HepG2 (cell line): ENCODE data around the gene PXYLP1. TPM values are rescaled to one million over a fixed set of nuclear protein-coding genes. Genes with fewer than 3 reads are reported as not detected.

Experiments used
- ATAC-seq: fragments of 200-7000 bp; cut with Tn5 transposase; 3 replicates; pipeline ENCODE4 v1.9.1; 2020; ENCODE audit warnings: mild to moderate bottlenecking, moderate library complexity
- BruUV-seq: library from RNA; stranded (reverse); fragments of 400-500 nt; replicated peaks from 2 replicates; lab custom pipeline; 2021; lab: Mats Ljungman, UMichigan
- CTCF ChIA-PET: fragments of 300-600 bp; formaldehyde crosslinking; extraction: SDS; loops from one replicate; lab custom pipeline; 2021; ENCODE audit warnings: low total read pairs, inconsistent platforms, low intra/inter-chr PET ratio; lab: Yijun Ruan, JAX
- POLR2A ChIA-PET: fragments of 350-600 bp; sonication (Branson Sonifier 250); formaldehyde crosslinking; loops from one replicate; lab custom pipeline; 2020; ENCODE audit warnings: antibody characterized with exemption, inconsistent platforms; lab: Yijun Ruan, JAX
- DNase-seq: peaks from one replicate; pipeline ENCODE4 v3.0.0-alpha.2; 2015; ENCODE audit warnings: low spot score
- FAIRE-seq: peaks from 3 replicates; lab custom pipeline; 2011; peaks lifted over from hg19 to GRCh38; lab: Jason Lieb, UNC
- H2AFZ ChIP-seq: one replicate; pipeline ENCODE4 v1.6.1; 2011; ENCODE audit warnings: low read length, inconsistent platforms
- H3K27ac ChIP-seq: fragments of 300-600 bp; 3 replicates; pipeline ENCODE4 v1.8.0; 2011; ENCODE audit warnings: mixed run types, mild to moderate bottlenecking, mixed read lengths, low read length, inconsistent platforms; ENCODE audit not compliant: insufficient read depth; ENCODE audit errors: extremely low read length
- H3K27me3 ChIP-seq, 2 experiments: fragments of 200-600 bp in 1 of 2; 2 replicates in 1 of 2; 3 replicates in 1 of 2; pipeline versions ENCODE4 v1.6.0 to v1.8.0; 2011; ENCODE audit warnings: low read length in 2 of 2, mild to moderate bottlenecking in 2 of 2, moderate library complexity in 2 of 2, inconsistent platforms in 1 of 2; ENCODE audit not compliant: insufficient read depth in 2 of 2, control insufficient read depth in 1 of 2
- H3K36me3 ChIP-seq, 2 experiments: fragments of 200-600 bp in 1 of 2; replicated peaks in 1 of 2; 2 replicates in 1 of 2; 3 replicates in 1 of 2; pipeline versions ENCODE4 v1.5.1 to v1.8.0; 2011; ENCODE audit warnings: low read length in 2 of 2, inconsistent platforms in 1 of 2; ENCODE audit not compliant: insufficient read depth in 2 of 2, control insufficient read depth in 1 of 2
- H3K4me1 ChIP-seq: 2 replicates; pipeline ENCODE4 v1.5.1; 2012; ENCODE audit warnings: low read length, inconsistent platforms; ENCODE audit not compliant: insufficient read depth
- H3K4me2 ChIP-seq: 2 replicates; pipeline ENCODE4 v1.6.0; 2011; ENCODE audit warnings: low read depth, low read length, inconsistent platforms
- H3K4me3 ChIP-seq, 3 experiments: fragments of 200-600 bp in 1 of 3; sonication (generic), shearing (Covaris generic) in 1 of 3; replicated peaks in 1 of 3; 2 replicates each; pipeline ENCODE4 v1.5.1; 2011 to 2016; ENCODE audit warnings: low read length in 3 of 3, inconsistent platforms in 2 of 3, low read depth in 2 of 3, mild to moderate bottlenecking in 2 of 3, control low read depth in 1 of 3, mixed read lengths in 1 of 3; ENCODE audit not compliant: insufficient read depth in 1 of 3
- H3K79me2 ChIP-seq: one replicate; pipeline ENCODE4 v1.6.1; 2011; ENCODE audit warnings: low read length, inconsistent platforms; ENCODE audit not compliant: insufficient read depth
- H3K9ac ChIP-seq: 2 replicates; pipeline ENCODE4 v1.6.0; 2011; ENCODE audit warnings: mild to moderate bottlenecking, low read depth, low read length, inconsistent platforms; ENCODE audit not compliant: insufficient read depth
- H3K9me3 ChIP-seq: 2 replicates; pipeline ENCODE4 v1.5.1; 2012; ENCODE audit warnings: mild to moderate bottlenecking, low read length
- H4K20me1 ChIP-seq: 2 replicates; pipeline ENCODE4 v1.6.0; 2011; ENCODE audit warnings: inconsistent platforms, mild to moderate bottlenecking, low read length, moderate library complexity; ENCODE audit not compliant: insufficient read depth
- HES4 ChIP-seq: sonication (generic); formaldehyde crosslinking; IDR thresholded peaks from 2 replicates; pipeline ENCODE4 v1.9.0; 2021; ENCODE audit warnings: mild to moderate bottlenecking, missing genetic modification reagents, borderline replicate concordance
- KLF11 ChIP-seq: IDR thresholded peaks from 2 replicates; pipeline ENCODE4 v1.6.1; 2016; ENCODE audit warnings: missing compliant biosample characterization
- KLF15 ChIP-seq: sonication (generic); formaldehyde crosslinking; IDR thresholded peaks from 2 replicates; pipeline ENCODE4 v1.8.1; 2023; ENCODE audit warnings: borderline replicate concordance, mild to moderate bottlenecking, inconsistent platforms, missing genetic modification reagents, mixed read lengths
- SOX13 ChIP-seq, 3 experiments: fragments of 450-650 bp in 1 of 3; sonication (generic) in 1 of 3; formaldehyde crosslinking in 1 of 3; IDR thresholded peaks in 2 of 3; conservative IDR thresholded peaks in 1 of 3; 2 replicates each; pipeline versions ENCODE4 v1.5.0 to v1.6.1; 2016 to 2020; ENCODE audit warnings: antibody characterized with exemption in 1 of 3, mild to moderate bottlenecking in 1 of 3, missing compliant biosample characterization in 1 of 3, missing genetic modification reagents in 1 of 3, moderate library complexity in 1 of 3
- ZNF235 ChIP-seq: sonication (generic); formaldehyde crosslinking; IDR thresholded peaks from 2 replicates; pipeline ENCODE4 v1.8.1; 2023; ENCODE audit warnings: mild to moderate bottlenecking, missing genetic modification reagents, borderline replicate concordance
- ZNF468 ChIP-seq: sonication (generic); formaldehyde crosslinking; IDR thresholded peaks from 2 replicates; pipeline ENCODE4 v1.8.0; 2022; ENCODE audit warnings: mild to moderate bottlenecking, moderate library complexity, missing genetic modification reagents
- WGBS: methylation state at CpG from one replicate; pipeline ENCODE4 v1.1.6; 2017; ENCODE audit warnings: low lambda C conversion rate; 5-methylcytosine and 5-hydroxymethylcytosine counted together
- in situ Hi-C: cut with HindIII; loops from 2 replicates; pipeline ENCODE4 v1.10.0; 2017; ENCODE audit warnings: low pct_unique_long_range_greater_than_20kb; ENCODE audit not compliant: extremely low pct_ligation_motif_present
- intact Hi-C: fragments of 100-400 bp; cut with micrococcal nuclease; formaldehyde crosslinking; loops from one replicate; pipeline ENCODE4 v1.10.0; 2022; ENCODE audit not compliant: unreplicated experiment
- polyA plus RNA-seq, 8 experiments: library from polyadenylated mRNA; depleted of rRNA in 3 of 8; stranded (reverse) in 7 of 8; unstranded in 1 of 8; fragments of >200 nt; fragmentation: Illumina TruSeq in 4 of 8; extraction: Trizol in 4 of 8; gene quantifications; 2 replicates each; pipeline versions ENCODE4 v1.2.1 to v1.2.3, GENCODE V29; 2011 to 2016; ENCODE audit warnings: low read depth in 4 of 8, missing spikeins in 1 of 8, mixed read lengths in 1 of 8; ENCODE audit not compliant: insufficient read depth in 1 of 8
- total RNA-seq, 5 experiments: library from RNA; depleted of rRNA; stranded (reverse); fragments of >200 nt; fragmentation: Illumina TruSeq; extraction: Trizol; gene quantifications; 2 replicates each; pipeline ENCODE4 v1.2.3, GENCODE V29; 2016; ENCODE audit warnings: low read depth in 1 of 5
- TF ChIP-seq, protein P1 (sequence below): sonication (generic); formaldehyde crosslinking; IDR thresholded peaks from 2 replicates; pipeline ENCODE4 v1.5.0; 2020; ENCODE audit warnings: missing genetic modification reagents, mild to moderate bottlenecking, borderline replicate concordance
- TF ChIP-seq, protein P2 (sequence below): IDR thresholded peaks from 2 replicates; pipeline ENCODE4 v1.6.1; 2012; ENCODE audit warnings: inconsistent platforms

The PXYLP1 gene
- total and polyA plus RNA-seq, 2 of the 13 experiments (the other 11 are each of a cell fraction or from before 2014, with no cell fraction given) = 4.9 to 8.1 TPM

DNA sequence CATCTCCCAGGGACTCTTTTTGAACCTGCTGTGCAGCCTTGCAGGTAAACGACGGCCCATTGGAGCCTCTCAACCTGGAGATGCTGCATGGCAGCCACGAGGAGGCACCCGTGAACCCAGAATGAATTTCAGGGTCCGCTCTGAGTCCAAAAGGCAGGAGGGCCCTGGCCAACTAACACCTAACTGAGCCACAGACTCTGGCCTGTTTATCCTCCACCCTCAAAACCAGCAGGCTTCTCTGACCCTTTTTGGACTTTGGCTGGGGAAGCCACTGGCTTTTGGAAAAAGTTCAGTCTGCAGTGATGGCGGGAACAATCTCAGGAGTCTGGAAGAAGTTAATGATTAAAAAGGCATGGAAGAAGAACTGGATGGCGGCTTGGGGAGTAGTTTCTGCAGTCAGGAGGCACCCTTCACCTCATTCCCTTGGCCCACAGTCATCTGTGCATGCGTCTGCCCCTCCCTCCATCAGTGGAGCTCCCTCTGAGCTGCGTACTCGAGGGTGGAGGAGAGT, 4.1 kb downstream of the PXYLP1 start (continued):
- TF ChIP-seq ZNF235 = no peak
- TF ChIP-seq, all 625 proteins: peak for 141

DNA sequence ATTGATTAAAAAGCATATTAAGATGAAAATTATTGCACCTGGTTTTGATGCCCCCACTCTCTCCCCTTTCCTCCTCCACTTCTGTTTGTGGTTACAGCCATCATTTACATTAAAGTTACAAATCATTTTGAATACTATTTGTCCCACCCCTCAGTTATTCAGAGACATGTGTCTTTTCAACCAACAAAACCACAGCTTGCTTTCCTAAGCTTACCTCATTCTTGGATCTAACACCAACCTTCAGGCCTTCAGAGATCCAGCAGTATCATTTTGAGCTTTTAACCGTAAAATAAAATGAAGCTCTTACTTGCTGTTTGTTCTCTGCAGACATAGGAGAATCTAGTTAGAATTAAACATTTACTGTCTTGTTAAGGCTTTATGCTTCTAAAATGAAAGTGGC, 4.7 kb downstream of the PXYLP1 start:
- Histone ChIP-seq H3K79me2 (no peaks in the 10 kb centered on the region), H3K4me2 (peak overlapping the region; percentile 52), H3K27ac (peak overlapping the region; percentile 52), H3K9ac (0 out of 2 replicates have a peak overlapping the region, but pooled peaks have one; percentile 1), H3K4me1 (peaks cover 66% of the 10 kb centered on the region), H2AFZ (no peak overlapping the region), H3K9me3 (no peaks in the 10 kb centered on the region), H3K4me3 (no peak overlapping the region), H3K27me3 (no peaks in the 10 kb centered on the region), H4K20me1 (no peaks in the 10 kb centered on the region), H3K36me3 (no peaks in the 10 kb centered on the region)
- POLR2A ChIA-PET = no interaction called here
- DNase-seq (no peak), ATAC-seq (no peak), FAIRE-seq (no peak)
- 95% methylated on average over 1 of the region's 1 CpG for WGBS
- no peak for TF ChIP-seq KLF11 (CRISPR knock-in tag)
- CTCF ChIA-PET = interaction anchor here (1.4 to 1.8 kb wide), 2 partner anchors 19 to 43 kb away, joined by 14 to 15 read pairs; no protein-coding TSS in a partner anchor
- intact Hi-C loops = loop anchor here (5.0 kb wide), 1 partner anchor 221 kb away; no protein-coding TSS in a partner anchor
- in situ Hi-C loops = loop anchor here (5.0 kb wide), 1 partner anchor 36 kb away; no protein-coding TSS in a partner anchor
- BruUV-seq = no TSS peak

DNA sequence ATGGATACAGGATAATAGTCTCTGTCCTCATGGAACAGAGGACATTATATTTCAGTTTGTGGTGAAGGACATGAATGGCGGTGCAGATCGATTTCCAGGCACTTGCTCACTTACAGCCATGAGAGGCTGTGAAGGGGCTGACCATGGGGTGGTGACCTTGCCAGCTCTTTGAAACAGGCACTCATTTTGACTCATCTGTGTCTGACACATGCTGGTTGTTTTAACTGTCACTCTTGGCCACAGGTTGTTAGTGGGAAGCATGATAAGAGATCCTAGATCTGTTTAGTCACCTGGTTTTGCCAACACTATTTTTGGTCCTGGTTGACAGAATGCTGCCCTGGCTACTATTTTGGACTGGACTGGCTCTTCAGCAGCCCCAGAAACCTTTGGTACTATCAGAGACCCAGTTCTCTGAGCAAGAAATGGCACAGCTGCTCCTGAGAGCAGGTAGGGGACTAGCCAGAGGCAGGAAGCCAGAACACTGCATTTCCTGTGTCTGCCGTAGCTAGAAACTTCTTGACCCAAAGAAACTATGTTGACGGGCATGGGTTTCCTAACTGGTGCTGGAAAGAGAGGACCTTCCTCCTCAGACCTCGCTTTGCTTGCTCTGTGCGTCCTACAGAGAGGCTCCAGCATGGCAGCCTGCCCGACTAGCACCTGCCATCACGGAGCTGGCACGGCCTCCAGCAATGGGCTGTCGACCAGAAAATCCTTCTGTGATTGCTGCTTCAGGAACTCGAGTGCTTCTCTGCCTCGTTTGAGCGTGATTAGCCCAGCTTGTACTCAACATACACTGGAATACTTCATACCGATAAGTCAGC, 6.3 kb downstream of the PXYLP1 start:
- POLR2A ChIA-PET = no interaction called here
- Histone ChIP-seq H3K4me3 (no peak overlapping the region), H3K27ac (no peak overlapping the region), H3K9me3 (no peaks in the 10 kb centered on the region), H3K4me2 (no peak overlapping the region), H3K79me2 (no peaks in the 10 kb centered on the region), H3K27me3 (no peaks in the 10 kb centered on the region), H2AFZ (no peak overlapping the region), H3K9ac (no peak overlapping the region), H3K4me1 (peaks cover 61% of the 10 kb centered on the region), H4K20me1 (no peaks in the 10 kb centered on the region), H3K36me3 (no peaks in the 10 kb centered on the region)
- no peak for ATAC-seq
- no peak for DNase-seq
- no peak for TF ChIP-seq HES4 (CRISPR knock-in tag)
- TF ChIP-seq, protein P1, sequence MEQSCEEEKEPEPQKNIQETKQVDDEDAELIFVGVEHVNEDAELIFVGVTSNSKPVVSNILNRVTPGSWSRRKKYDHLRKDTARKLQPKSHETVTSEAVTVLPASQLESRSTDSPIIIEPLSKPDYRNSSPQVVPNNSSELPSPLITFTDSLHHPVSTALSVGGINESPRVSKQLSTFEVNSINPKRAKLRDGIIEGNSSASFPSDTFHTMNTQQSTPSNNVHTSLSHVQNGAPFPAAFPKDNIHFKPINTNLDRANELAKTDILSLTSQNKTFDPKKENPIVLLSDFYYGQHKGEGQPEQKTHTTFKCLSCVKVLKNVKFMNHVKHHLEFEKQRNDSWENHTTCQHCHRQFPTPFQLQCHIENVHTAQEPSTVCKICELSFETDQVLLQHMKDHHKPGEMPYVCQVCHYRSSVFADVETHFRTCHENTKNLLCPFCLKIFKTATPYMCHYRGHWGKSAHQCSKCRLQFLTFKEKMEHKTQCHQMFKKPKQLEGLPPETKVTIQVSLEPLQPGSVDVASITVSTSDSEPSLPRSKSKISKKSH (CRISPR knock-in tag) = no peak
- TF ChIP-seq, protein P2, sequence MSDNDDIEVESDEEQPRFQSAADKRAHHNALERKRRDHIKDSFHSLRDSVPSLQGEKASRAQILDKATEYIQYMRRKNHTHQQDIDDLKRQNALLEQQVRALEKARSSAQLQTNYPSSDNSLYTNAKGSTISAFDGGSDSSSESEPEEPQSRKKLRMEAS = no peak
- no peak for TF ChIP-seq SOX13 (IDR thresholded peaks at IDR 0.05)
- TF ChIP-seq SOX13 (CRISPR knock-in tag; conservative IDR thresholded peaks at IDR 0.05 in 1 of 2, IDR thresholded peaks at IDR 0.05 in 1 of 2) = no peak
- TF ChIP-seq ZNF468 = no peak
- TF ChIP-seq KLF15 (CRISPR knock-in tag) = no peak
- in situ Hi-C loops (loop anchor here (5.0 kb wide), 1 partner anchor 34 kb away; no protein-coding TSS in a partner anchor), intact Hi-C loops (loop anchor here (5.0 kb wide), 1 partner anchor 219 kb away; no protein-coding TSS in a partner anchor)
- no TSS peak for BruUV-seq
- CTCF ChIA-PET = no interaction called here
- WGBS = 94% methylated on average over 9 of the region's 14 CpGs
- no peak for FAIRE-seq
